Fibroblast of lung (primary cell): ENCODE results near the gene ZC3HAV1. TPM values are rescaled to one million over a fixed set of nuclear protein-coding genes. Genes with fewer than 3 reads are reported as not detected.
A peak's percentile ranks its signal among the peaks of the same experiment; 100 is the strongest.

ENCODE experiments used
- DNase-seq, 2 donors: peaks; one replicate each; pipeline versions ENCODE4 v3.0.0 to v3.0.0-alpha.2; 2010; ENCODE audit warnings: low read depth in 2 of 2
- H2AFZ ChIP-seq: 2 replicates; pipeline ENCODE4 v1.5.1; 2012; ENCODE audit warnings: low read length, control low read depth, inconsistent platforms
- H3K27ac ChIP-seq: 2 replicates; pipeline ENCODE4 v1.5.1; 2011; ENCODE audit warnings: low read length, control low read depth; ENCODE audit not compliant: insufficient read depth
- H3K27me3 ChIP-seq: 2 replicates; pipeline ENCODE4 v1.5.1; 2011; ENCODE audit warnings: mild to moderate bottlenecking, low read length; ENCODE audit not compliant: control insufficient read depth, insufficient read depth
- H3K36me3 ChIP-seq: 2 replicates; pipeline ENCODE4 v1.5.1; 2011; ENCODE audit warnings: low read length; ENCODE audit not compliant: control insufficient read depth, insufficient read depth
- H3K4me1 ChIP-seq: 2 replicates; pipeline ENCODE4 v1.5.1; 2011; ENCODE audit warnings: low read length; ENCODE audit not compliant: control insufficient read depth, insufficient read depth; ENCODE audit errors: extremely low read depth
- H3K4me2 ChIP-seq: 2 replicates; pipeline ENCODE4 v1.5.1; 2011; ENCODE audit warnings: low read length, control low read depth; ENCODE audit not compliant: insufficient read depth; ENCODE audit errors: extremely low read depth
- H3K4me3 ChIP-seq, 4 experiments: fragments of 200-600 bp in 1 of 4; sonication (generic) in 1 of 4; replicated peaks in 1 of 4; 2 replicates each; pipeline ENCODE4 v1.5.1; 2011 to 2016; ENCODE audit warnings: low read length in 4 of 4, low read depth in 3 of 4, mild to moderate bottlenecking in 3 of 4, control low read depth in 2 of 4, inconsistent platforms in 1 of 4, mixed read lengths in 1 of 4; ENCODE audit not compliant: insufficient read depth in 1 of 4; ENCODE audit errors: control extremely low read depth in 1 of 4
- H3K79me2 ChIP-seq: 2 replicates; pipeline ENCODE4 v1.5.1; 2012; ENCODE audit warnings: mild to moderate bottlenecking, low read length, inconsistent platforms; ENCODE audit not compliant: control insufficient read depth, insufficient read depth
- H3K9ac ChIP-seq: 2 replicates; pipeline ENCODE4 v1.5.1; 2011; ENCODE audit warnings: mild to moderate bottlenecking, low read length, control low read depth; ENCODE audit not compliant: insufficient read depth
- H3K9me3 ChIP-seq: 2 replicates; pipeline ENCODE4 v1.5.1; 2012; ENCODE audit warnings: low read depth, low read length; ENCODE audit not compliant: control insufficient read depth, insufficient read depth
- H4K20me1 ChIP-seq: 2 replicates; pipeline ENCODE4 v1.5.1; 2011; ENCODE audit warnings: low read length; ENCODE audit not compliant: control insufficient read depth, insufficient read depth; ENCODE audit errors: extremely low read depth
- CTCF ChIP-seq, 2 donors: IDR thresholded peaks in 1 of 2; conservative IDR thresholded peaks in 1 of 2; 1 replicate in 1 of 2; 2 replicates in 1 of 2; pipeline ENCODE4 v1.5.1; 2011 to 2012; ENCODE audit warnings: low read length in 2 of 2, control low read depth in 1 of 2, inconsistent platforms in 1 of 2, low read depth in 1 of 2, mild to moderate bottlenecking in 1 of 2
- EZH2 ChIP-seq: IDR thresholded peaks from 2 replicates; pipeline ENCODE4 v1.5.1; 2012; ENCODE audit warnings: low read length, control low read depth, mild to moderate bottlenecking; ENCODE audit errors: missing control alignments
- polyA plus RNA-seq, 2 donors: library from polyadenylated mRNA; depleted of rRNA in 1 of 2; stranded (reverse) in 1 of 2; unstranded in 1 of 2; fragments of >200 nt; gene quantifications; 2 replicates each; pipeline ENCODE4 v1.2.1, GENCODE V29; 2011 to 2012; ENCODE audit warnings: missing spikeins in 1 of 2
- total RNA-seq: library from RNA; depleted of rRNA; stranded (reverse); fragments of >200 nt; gene quantifications from 2 replicates; pipeline ENCODE4 v1.2.1, GENCODE V29; 2014

ZC3HAV1 gene
- total and polyA plus RNA-seq, 2 donors (not counting 1 experiment from before 2014, with no cell fraction given): 24.8 to 28.8 TPM

GRCh38 chr7:139139150-139139549 lies 29.6 kb upstream of the ZC3HAV1 start:
- Histone ChIP-seq H3K9ac (no peak overlapping the region), H3K36me3 (no peaks in the 10 kb centered on the region), H3K27ac (no peak overlapping the region), H3K27me3 (no peaks in the 10 kb centered on the region), H4K20me1 (no peaks in the 10 kb centered on the region), H3K4me1 (no peaks in the 10 kb centered on the region), H3K9me3 (no peaks in the 10 kb centered on the region), H3K79me2 (no peaks in the 10 kb centered on the region), H2AFZ (no peak overlapping the region), H3K4me2 (no peak overlapping the region), H3K4me3 (no peak overlapping the region)
- TF ChIP-seq EZH2: no peak
- TF ChIP-seq CTCF (conservative IDR thresholded peaks at IDR 0.05 in 1 of 2, IDR thresholded peaks at IDR 0.05 in 1 of 2; ENCODE audit: low read depth in 1 of 2, low read length in 2 of 2): no peak
- DNase-seq: no peak

GRCh38 chr7:139133335-139134139 lies 24.0 kb upstream of the ZC3HAV1 start:
- Histone ChIP-seq H3K27ac (peak overlapping the region; percentile 74), H3K9me3 (no peaks in the 10 kb centered on the region), H4K20me1 (no peaks in the 10 kb centered on the region), H3K9ac (peak overlapping the region; percentile 59), H3K36me3 (no peaks in the 10 kb centered on the region), H3K27me3 (no peaks in the 10 kb centered on the region), H3K4me1 (no peaks in the 10 kb centered on the region), H3K4me3 (peak overlapping the region; percentile 20 to 86 (median 68)), H3K4me2 (peak overlapping the region; percentile 37), H2AFZ (peak overlapping the region; percentile 97), H3K79me2 (no peaks in the 10 kb centered on the region)
- DNase-seq: peak; percentile 88 to 91
- TF ChIP-seq CTCF (conservative IDR thresholded peaks at IDR 0.05 in 1 of 2, IDR thresholded peaks at IDR 0.05 in 1 of 2; ENCODE audit: low read depth in 1 of 2, low read length in 2 of 2) (no peak), EZH2 (no peak)

- H3K79me2 ChIP-seq: no peaks in the 10 kb centered on the region
- peak overlapping the region; percentile 97 for H2AFZ ChIP-seq
- no peak overlapping the region for H3K27ac ChIP-seq
- H4K20me1 ChIP-seq: no peaks in the 10 kb centered on the region
- TF ChIP-seq EZH2 (no peak), CTCF (conservative IDR thresholded peaks at IDR 0.05 in 1 of 2, IDR thresholded peaks at IDR 0.05 in 1 of 2; ENCODE audit: low read depth in 1 of 2, low read length in 2 of 2) (no peak)
- H3K4me3 ChIP-seq: peak overlapping the region; percentile 20 to 86 (median 68)
- no peak for DNase-seq
- H3K27me3 ChIP-seq: no peaks in the 10 kb centered on the region
- peak overlapping the region; percentile 37 for H3K4me2 ChIP-seq
- no peaks in the 10 kb centered on the region for H3K36me3 ChIP-seq
- H3K9me3 ChIP-seq: no peaks in the 10 kb centered on the region
- no peaks in the 10 kb centered on the region for H3K4me1 ChIP-seq
- no peak overlapping the region for H3K9ac ChIP-seq
Observed at GRCh38 chr7:139132887-139133286, 23.4 kb upstream of the ZC3HAV1 start.
